NCI-H128 (cell line): ENCODE results near the gene MT1F.
"Not testable (repeated sequence)": the region's sequence is repeated elsewhere in the genome, so short reads cannot be mapped to it uniquely, and the experiment has no call there.

ENCODE experiments used
- DNase-seq: peaks from one replicate; lab custom pipeline; 2025; ENCODE audit not compliant: unreplicated experiment; lab: John Stamatoyannopoulos, UW

MT1F gene

GRCh38 chr16:56643080-56643778 is 14.5 kb upstream of the MT1F start:
- DNase-seq, result no peak

- DNase-seq, result no peak
These were observed 13.9 kb upstream of the MT1F start for GRCh38 chr16:56643833-56644232.

- DNase-seq, result no peak
These were observed 12.4 kb upstream of the MT1F start for GRCh38 chr16:56645311-56645710.

GRCh38 chr16:56645838-56646237 is 11.9 kb upstream of the MT1F start:
- DNase-seq, result no peak

- DNase-seq, result no peak
These were observed 9.9 kb upstream of the MT1F start for GRCh38 chr16:56647641-56648431.

GRCh38 chr16:56649271-56649670 is 8.5 kb upstream of the MT1F start:
- DNase-seq, result no peak

- no peak for DNase-seq
These were observed 7.9 kb upstream of the MT1F start for GRCh38 chr16:56649820-56650219.

GRCh38 chr16:56651586-56651985 is 6.2 kb upstream of the MT1F start, which contains the start of gene MT1B:
Gene MT1B (plus strand): TSS chr16:56651886. CDS start chr16:56651954, 68 bp downstream.
- no peak for DNase-seq

- DNase-seq, result no peak
These were observed 5.2 kb upstream of the MT1F start for GRCh38 chr16:56652600-56652999.

GRCh38 chr16:56653218-56653617 is 4.5 kb upstream of the MT1F start:
- no peak for DNase-seq

- DNase-seq, result no peak
These were observed 642 bp downstream of the MT1F start for GRCh38 chr16:56658327-56658875.

- DNase-seq, result no peak
These were observed 4.9 kb downstream of the MT1F start for GRCh38 chr16:56662357-56663354.

- no peak for DNase-seq
These were observed 6.7 kb downstream of the MT1F start for GRCh38 chr16:56664506-56664905.

- DNase-seq, result not testable (repeated sequence)
These were observed 7.8 kb downstream of the MT1F start for GRCh38 chr16:56665286-56666261.

GRCh38 chr16:56667581-56668571 is 10.1 kb downstream of the MT1F start, which contains the start of gene MT1G:
Gene MT1G (minus strand): TSS chr16:56668065. CDS start chr16:56667993, 72 bp downstream.
- no peak for DNase-seq

- no peak for DNase-seq
These were observed 11.5 kb downstream of the MT1F start, which contains the start of gene MT1H for GRCh38 chr16:56669005-56669839. Gene MT1H (plus strand): TSS chr16:56669814. CDS start chr16:56669885, 71 bp downstream.

GRCh38 chr16:56669840-56670619 is 12.3 kb downstream of the MT1F start:
- no peak for DNase-seq
